ENCODE results near the gene PCNX1.
A peak's percentile ranks its signal among the peaks of the same experiment; 100 is the strongest.
"Not testable (repeated sequence)": the region's sequence is repeated elsewhere in the genome, so short reads cannot be mapped to it uniquely, and the experiment has no call there.

The PCNX1 gene

GRCh38 chr14:71036433-71036832 lies 129.2 kb downstream of the PCNX1 start:
- H3K4me3 Mint-ChIP-seq, result no peak overlapping the region
- peaks cover 13% of the 10 kb centered on the region for H3K9me3 Mint-ChIP-seq
- no peaks in the 10 kb centered on the region for H3K27me3 Mint-ChIP-seq
- H3K4me1 Mint-ChIP-seq, result peaks cover 4% of the 10 kb centered on the region
- no peak overlapping the region for H3K27ac Mint-ChIP-seq
- peaks cover 54% of the 10 kb centered on the region for H3K36me3 Mint-ChIP-seq

- Mint-ChIP-seq H3K27me3 (no peaks in the 10 kb centered on the region), H3K27ac (peak overlapping the region; percentile 47), H3K36me3 (peaks cover 22% of the 10 kb centered on the region), H3K4me1 (peaks cover 22% of the 10 kb centered on the region), H3K9me3 (peaks cover 5% of the 10 kb centered on the region), H3K4me3 (no peak overlapping the region)
These were observed 141.1 kb downstream of the PCNX1 start for GRCh38 chr14:71048393-71048792.

- Mint-ChIP-seq H3K4me1 (peaks cover 14% of the 10 kb centered on the region), H3K36me3 (peaks cover 19% of the 10 kb centered on the region), H3K27me3 (no peaks in the 10 kb centered on the region), H3K9me3 (no peaks in the 10 kb centered on the region), H3K27ac (no peak overlapping the region), H3K4me3 (no peak overlapping the region)
These were observed 142.3 kb downstream of the PCNX1 start for GRCh38 chr14:71049435-71050133.

DNA sequence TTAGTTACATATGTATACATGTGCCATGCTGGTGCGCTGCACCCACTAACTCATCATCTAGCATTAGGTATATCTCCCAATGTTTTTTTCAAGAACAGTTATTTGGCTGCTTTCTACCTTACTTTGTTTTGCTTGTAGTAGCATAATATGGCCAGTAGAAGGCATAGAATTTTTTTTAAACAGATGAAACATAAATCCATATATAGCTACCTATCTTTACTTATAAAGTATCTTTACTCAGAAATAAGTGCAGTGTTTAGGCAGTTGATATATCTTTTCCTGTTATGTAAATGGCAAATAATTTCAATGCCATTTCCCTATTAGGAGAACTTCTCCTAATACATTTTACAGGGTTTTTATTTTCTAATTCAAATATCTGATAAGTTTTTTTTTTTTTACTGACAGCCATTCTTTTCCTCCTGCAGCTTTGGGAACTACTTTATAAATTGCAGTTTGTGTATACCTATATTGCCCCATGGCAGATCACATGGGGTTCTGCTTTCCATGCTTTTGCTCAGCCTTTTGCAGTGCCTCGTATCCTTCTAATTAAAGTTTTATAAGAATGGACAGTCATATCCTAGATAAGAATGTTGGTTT lies 143.1 kb downstream of the PCNX1 start:
- Mint-ChIP-seq H3K27me3 (no peaks in the 10 kb centered on the region), H3K4me3 (no peak overlapping the region), H3K9me3 (no peaks in the 10 kb centered on the region), H3K27ac (no peak overlapping the region), H3K36me3 (peaks cover 17% of the 10 kb centered on the region), H3K4me1 (peaks cover 11% of the 10 kb centered on the region)

DNA sequence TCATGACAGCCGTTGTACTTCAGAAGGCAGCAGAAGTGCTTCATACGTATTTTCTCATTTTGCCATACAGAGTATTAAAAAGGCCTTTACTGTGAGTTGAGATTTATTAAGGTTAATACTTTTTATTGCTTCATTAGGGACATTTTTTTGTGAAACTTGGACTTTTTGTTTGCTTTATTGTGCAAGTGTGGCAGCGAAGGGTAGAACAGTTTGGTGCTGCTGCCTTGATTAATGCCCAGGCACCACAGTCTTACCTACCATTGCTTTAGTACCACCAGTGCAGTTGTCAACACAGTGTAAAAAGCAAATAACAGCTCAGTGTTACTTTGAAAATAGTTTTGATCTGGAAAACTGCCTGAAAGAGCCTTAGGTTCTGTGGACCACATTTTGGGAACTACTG lies 147.4 kb downstream of the PCNX1 start:
- Mint-ChIP-seq H3K36me3 (peaks cover 18% of the 10 kb centered on the region), H3K27me3 (no peaks in the 10 kb centered on the region), H3K4me3 (no peak overlapping the region), H3K4me1 (peaks cover under 1% of the 10 kb centered on the region), H3K27ac (no peak overlapping the region), H3K9me3 (no peaks in the 10 kb centered on the region)

DNA sequence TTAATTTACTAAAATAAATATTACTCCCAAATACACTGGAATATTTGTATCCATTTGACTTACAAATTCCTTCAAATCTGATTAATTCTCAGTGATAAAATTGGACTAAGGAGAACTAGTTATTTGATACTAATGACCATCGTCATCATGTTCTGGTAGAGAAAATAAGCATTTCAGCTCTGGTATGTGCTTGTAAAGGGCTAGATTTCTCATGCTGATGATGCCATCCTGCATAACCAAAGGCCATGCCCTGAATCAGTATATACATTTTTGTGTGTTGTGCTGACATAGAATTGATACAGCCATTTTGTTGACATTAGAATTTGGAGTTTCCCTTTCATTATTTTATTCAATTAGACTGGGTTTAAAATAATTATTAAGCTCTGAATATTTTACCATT lies 148.9 kb downstream of the PCNX1 start:
- Mint-ChIP-seq H3K9me3 (no peaks in the 10 kb centered on the region), H3K4me3 (no peak overlapping the region), H3K36me3 (peaks cover 27% of the 10 kb centered on the region), H3K27ac (no peak overlapping the region), H3K27me3 (no peaks in the 10 kb centered on the region), H3K4me1 (peaks cover 4% of the 10 kb centered on the region)

DNA sequence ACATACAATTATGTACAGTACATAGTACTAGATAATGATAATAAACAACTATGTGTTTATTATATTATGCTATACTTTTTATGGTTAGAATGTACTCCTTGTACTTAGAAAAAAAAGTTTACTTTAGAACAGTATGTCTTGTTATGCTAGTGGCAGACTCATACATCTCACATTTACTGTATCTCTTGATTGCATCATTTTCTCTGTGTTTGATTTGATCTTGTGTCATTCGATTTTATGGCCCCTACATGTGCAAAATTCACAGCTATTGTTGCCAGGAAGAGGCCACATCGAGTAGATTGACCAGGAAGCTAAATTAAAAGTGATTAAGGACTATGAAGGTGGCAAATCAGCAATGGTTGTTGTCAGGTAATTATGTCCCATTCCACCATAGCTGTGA lies 153.0 kb downstream of the PCNX1 start:
- Mint-ChIP-seq H3K27me3 (no peaks in the 10 kb centered on the region), H3K9me3 (peaks cover under 1% of the 10 kb centered on the region), H3K27ac (peak overlapping the region; percentile 57), H3K36me3 (peaks cover 40% of the 10 kb centered on the region), H3K4me3 (no peak overlapping the region), H3K4me1 (peaks cover 7% of the 10 kb centered on the region)

- H3K9me3 Mint-ChIP-seq, result peaks cover 6% of the 10 kb centered on the region
- H3K4me1 Mint-ChIP-seq, result peaks cover 14% of the 10 kb centered on the region
- H3K36me3 Mint-ChIP-seq, result peaks cover 44% of the 10 kb centered on the region
- no peak overlapping the region for H3K4me3 Mint-ChIP-seq
- H3K27me3 Mint-ChIP-seq, result no peaks in the 10 kb centered on the region
- H3K27ac Mint-ChIP-seq, result peak overlapping the region; percentile 6
These were observed 153.7 kb downstream of the PCNX1 start for GRCh38 chr14:71060825-71061455.

GRCh38 chr14:71061458-71061857 lies 154.2 kb downstream of the PCNX1 start:
- Mint-ChIP-seq H3K27me3 (no peaks in the 10 kb centered on the region), H3K27ac (peak overlapping the region; percentile 6), H3K4me1 (peaks cover 19% of the 10 kb centered on the region), H3K36me3 (peaks cover 49% of the 10 kb centered on the region), H3K9me3 (peaks cover 6% of the 10 kb centered on the region), H3K4me3 (no peak overlapping the region)

DNA sequence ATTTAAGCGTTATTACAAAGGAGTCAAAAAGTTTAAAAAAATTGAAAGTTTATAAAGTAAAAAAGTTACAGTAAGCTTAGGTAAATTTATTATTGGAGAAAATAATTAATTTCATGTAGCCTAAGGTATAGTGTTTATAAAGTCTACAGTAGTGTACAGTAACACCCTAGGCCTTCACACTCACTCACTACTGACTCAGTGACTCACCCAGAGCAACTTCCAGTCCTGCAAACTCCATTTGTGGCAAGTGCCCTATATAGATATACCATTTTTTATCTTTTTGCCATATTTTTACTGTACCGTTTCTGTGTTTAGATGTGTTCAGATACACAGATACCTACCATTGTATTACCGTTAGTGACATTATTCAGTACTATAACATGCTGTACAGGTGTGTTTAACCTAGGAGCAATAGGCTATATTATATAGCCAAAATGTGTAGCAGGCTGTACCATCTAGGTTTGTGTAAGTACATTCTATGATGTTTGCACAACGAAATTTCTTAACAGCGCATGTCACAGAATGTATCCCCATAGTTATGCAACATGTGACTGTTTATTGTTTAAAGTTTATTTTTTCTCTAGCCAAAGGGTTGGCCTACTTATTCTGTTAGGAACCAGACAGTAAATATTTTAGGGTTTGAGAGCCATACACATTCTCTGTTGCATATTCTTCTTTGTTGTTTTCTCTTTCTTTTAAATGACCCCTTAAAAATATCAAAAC lies 155.5 kb downstream of the PCNX1 start:
- Mint-ChIP-seq H3K27ac (no peak overlapping the region), H3K27me3 (no peaks in the 10 kb centered on the region), H3K4me1 (peaks cover 29% of the 10 kb centered on the region), H3K9me3 (peaks cover 6% of the 10 kb centered on the region), H3K4me3 (no peak overlapping the region), H3K36me3 (peaks cover 56% of the 10 kb centered on the region)

DNA sequence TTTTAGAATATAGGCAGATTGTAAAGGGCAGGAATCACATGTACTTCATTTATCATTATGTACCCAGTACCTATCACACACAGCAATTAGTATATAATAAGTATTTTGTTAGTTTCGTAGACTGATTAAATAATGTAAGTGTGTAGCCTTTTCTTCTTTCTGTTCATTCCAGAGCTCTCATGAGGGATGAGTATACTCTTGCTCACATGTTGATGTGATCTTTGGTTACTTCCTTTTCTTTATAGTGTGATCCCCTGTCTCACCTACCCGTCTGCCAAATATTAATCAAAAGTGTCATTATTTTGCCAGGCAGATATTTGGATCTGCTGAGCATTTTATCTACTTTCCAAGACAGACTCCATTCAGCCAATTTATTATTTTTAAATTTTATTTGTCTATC lies 156.1 kb downstream of the PCNX1 start:
- peaks cover 6% of the 10 kb centered on the region for H3K9me3 Mint-ChIP-seq
- H3K4me1 Mint-ChIP-seq, result peaks cover 29% of the 10 kb centered on the region
- no peak overlapping the region for H3K4me3 Mint-ChIP-seq
- no peak overlapping the region for H3K27ac Mint-ChIP-seq
- peaks cover 56% of the 10 kb centered on the region for H3K36me3 Mint-ChIP-seq
- H3K27me3 Mint-ChIP-seq, result no peaks in the 10 kb centered on the region

DNA sequence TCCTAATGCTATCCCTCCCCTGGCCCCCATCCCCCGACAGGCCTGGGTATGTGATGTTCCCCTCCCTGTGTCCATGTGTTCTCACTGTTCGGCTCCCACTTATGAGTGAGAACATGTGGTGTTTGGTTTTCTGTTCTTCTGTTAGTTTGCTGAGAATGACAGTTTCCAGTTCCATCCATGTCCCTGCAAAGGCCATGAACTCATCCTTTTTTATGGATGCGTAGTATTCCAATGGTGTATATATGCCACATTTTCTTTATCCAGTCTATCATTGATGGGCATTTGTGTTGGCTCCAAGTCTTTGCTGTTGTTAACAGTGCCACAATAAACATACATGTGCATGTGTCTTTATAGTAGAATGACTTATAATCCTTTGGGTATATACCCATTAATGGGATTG lies 157.5 kb downstream of the PCNX1 start:
- not testable (repeated sequence) for H3K27me3 Mint-ChIP-seq, H3K4me3 Mint-ChIP-seq, H3K27ac Mint-ChIP-seq, H3K9me3 Mint-ChIP-seq
- peaks cover 53% of the 10 kb centered on the region for H3K36me3 Mint-ChIP-seq
- H3K4me1 Mint-ChIP-seq, result peaks cover 31% of the 10 kb centered on the region

DNA sequence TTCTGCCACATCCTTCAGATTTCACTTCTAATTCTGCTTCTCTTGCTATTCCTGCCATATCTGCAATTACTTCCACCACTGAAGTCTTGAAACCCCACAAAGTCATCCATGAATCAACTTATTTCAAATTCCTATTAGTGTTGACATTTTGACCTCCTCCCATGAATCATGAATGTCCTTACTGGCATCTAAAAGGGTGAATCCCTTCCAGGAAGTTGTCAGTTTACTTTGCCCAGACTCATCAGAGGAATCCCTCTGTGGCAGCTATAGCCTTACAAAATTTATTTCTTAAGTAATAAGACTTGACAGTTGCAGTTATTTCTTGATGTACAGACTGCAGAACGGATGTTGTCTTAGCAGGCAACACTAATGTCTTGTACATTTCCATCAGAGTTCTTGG lies 162.9 kb downstream of the PCNX1 start:
- no peak overlapping the region for H3K27ac Mint-ChIP-seq
- H3K4me1 Mint-ChIP-seq, result peaks cover 44% of the 10 kb centered on the region
- peaks cover 6% of the 10 kb centered on the region for H3K9me3 Mint-ChIP-seq
- H3K36me3 Mint-ChIP-seq, result peaks cover 35% of the 10 kb centered on the region
- no peak overlapping the region for H3K4me3 Mint-ChIP-seq
- no peaks in the 10 kb centered on the region for H3K27me3 Mint-ChIP-seq

- H3K9me3 Mint-ChIP-seq, result no peaks in the 10 kb centered on the region
- H3K27me3 Mint-ChIP-seq, result no peaks in the 10 kb centered on the region
- peaks cover 30% of the 10 kb centered on the region for H3K36me3 Mint-ChIP-seq
- H3K27ac Mint-ChIP-seq, result no peak overlapping the region
- no peak overlapping the region for H3K4me3 Mint-ChIP-seq
- peaks cover 35% of the 10 kb centered on the region for H3K4me1 Mint-ChIP-seq
These were observed 163.8 kb downstream of the PCNX1 start for GRCh38 chr14:71071042-71071441.

DNA sequence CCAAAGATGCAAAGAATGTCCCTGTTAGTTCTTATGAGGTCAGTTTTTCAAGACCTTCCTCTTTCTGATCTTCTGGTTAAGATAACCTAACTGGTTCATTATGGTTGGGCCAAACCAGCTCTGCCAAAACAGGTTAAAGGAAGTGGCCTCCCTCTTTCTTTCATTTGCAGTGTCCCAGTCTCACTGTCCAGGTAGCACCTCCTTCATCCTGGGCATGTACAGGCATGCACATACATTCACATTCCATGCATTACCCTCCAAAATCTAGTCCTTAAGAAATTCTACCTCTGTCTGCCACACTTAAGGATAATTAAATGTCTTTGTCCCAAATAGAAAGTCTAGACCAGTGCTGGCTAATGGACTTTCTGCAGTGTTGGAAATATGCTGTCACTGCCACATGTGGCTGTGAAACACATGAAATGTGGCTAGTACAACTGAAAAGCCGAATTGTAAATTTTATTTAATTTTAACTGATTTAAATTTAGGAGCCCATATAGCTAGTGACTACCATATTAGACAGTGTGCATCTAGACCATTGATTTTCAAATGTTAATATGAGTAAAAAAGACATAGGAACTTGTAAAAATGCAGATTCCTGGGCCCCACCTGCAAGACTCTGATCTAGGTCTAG lies 169.3 kb downstream of the PCNX1 start:
- Mint-ChIP-seq H3K9me3 (peaks cover 5% of the 10 kb centered on the region), H3K4me1 (peaks cover 22% of the 10 kb centered on the region), H3K4me3 (no peak overlapping the region), H3K36me3 (peaks cover 45% of the 10 kb centered on the region), H3K27ac (no peak overlapping the region), H3K27me3 (no peaks in the 10 kb centered on the region)
